Stimulated activated CD8-positive, alpha-beta memory T cell treated with anti-CD3 and anti-CD28 coated beads, Interleukin-15, amount 100 ng/mL, for 1 hour (primary cell): ENCODE data around the gene MRPS22.
"Not testable (repeated sequence)": the region's sequence is repeated elsewhere in the genome, so short reads cannot be mapped to it uniquely, and the experiment has no call there.

Source experiments
- DNase-seq: peaks from one replicate; pipeline ENCODE4 v3.0.0-alpha.2; 2020; ENCODE audit warnings: low read depth

Gene MRPS22

DNA sequence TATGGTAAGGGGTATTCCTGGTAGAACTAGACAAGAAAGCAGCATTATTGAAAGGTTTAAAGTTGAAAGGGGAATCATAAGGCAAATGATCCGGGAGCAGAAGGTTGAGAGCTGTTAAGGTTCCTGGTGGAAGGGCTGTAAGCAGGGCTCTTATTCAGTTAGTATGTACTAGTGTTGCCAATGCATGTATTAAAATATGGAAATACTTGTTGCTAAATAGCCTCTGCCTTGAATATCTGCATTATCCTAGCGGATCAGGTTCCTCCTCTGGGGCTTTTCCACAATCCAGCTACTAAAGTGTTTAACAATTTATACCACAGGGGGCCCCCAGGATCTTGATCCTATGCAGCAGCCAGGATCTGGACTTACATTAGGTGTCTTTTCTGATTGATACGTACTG, 52.9 kb downstream of the MRPS22 start:
- DNase-seq, result no peak

DNA sequence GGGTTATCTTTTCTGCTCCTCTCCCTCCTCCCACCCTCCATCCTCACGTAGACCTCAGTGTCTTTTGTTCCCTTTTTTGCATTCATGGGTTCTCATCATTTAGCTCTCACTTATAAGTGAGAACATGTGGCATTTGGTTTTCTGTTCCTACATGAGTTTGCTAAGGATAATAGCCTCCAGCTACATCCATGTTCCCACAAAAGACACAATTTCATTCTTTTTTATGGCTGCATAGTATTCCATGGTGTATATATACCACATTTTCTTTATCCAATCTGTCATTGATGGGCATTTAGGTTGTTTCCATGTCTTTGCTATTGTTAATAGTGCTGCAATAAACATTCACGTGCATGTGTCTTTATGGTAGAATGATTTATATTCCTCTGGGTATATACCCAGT, 57.3 kb downstream of the MRPS22 start:
- not testable (repeated sequence) for DNase-seq
